Activated CD4-positive, alpha-beta T cell treated with anti-CD3 and anti-CD28 coated beads, Interleukin-2, amount 10 ng/mL, durations not matched to agents 7 days and 5 days (primary cell): ENCODE data around the gene CXCL10. TPM values are rescaled to one million over a fixed set of nuclear protein-coding genes. Genes with fewer than 3 reads are reported as not detected.

Experiments used
- CTCF ChIA-PET: fragments of 350-600 bp; sonication (Branson Sonifier 250); formaldehyde crosslinking; loops from one replicate; lab custom pipeline; 2021; ENCODE audit warnings: antibody characterized with exemption; lab: Charles Lee
- POLR2A ChIA-PET: fragments of 350-600 bp; sonication (Branson Sonifier 250); formaldehyde crosslinking; loops from one replicate; lab custom pipeline; 2021; ENCODE audit warnings: antibody characterized with exemption; lab: Charles Lee
- DNase-seq: peaks from one replicate; pipeline ENCODE4 v3.0.0-alpha.2; 2020
- H3K27ac Mint-ChIP-seq: one replicate; pipeline ENCODE4 v1.8.0; 2021; ENCODE audit warnings: mild to moderate bottlenecking, moderate library complexity, mixed read lengths
- H3K27me3 Mint-ChIP-seq: one replicate; pipeline ENCODE4 v1.8.0; 2021; ENCODE audit warnings: mixed read lengths
- H3K36me3 Mint-ChIP-seq: one replicate; pipeline ENCODE4 v1.8.0; 2021; ENCODE audit warnings: low read depth, mixed read lengths
- H3K4me1 Mint-ChIP-seq: one replicate; pipeline ENCODE4 v1.8.0; 2021; ENCODE audit warnings: mixed read lengths
- H3K4me3 Mint-ChIP-seq: one replicate; pipeline ENCODE4 v1.8.0; 2021; ENCODE audit warnings: mild to moderate bottlenecking, moderate library complexity, mixed read lengths
- H3K9me3 Mint-ChIP-seq: one replicate; pipeline ENCODE4 v1.8.0; 2021; ENCODE audit warnings: mixed read lengths
- total RNA-seq, 2 experiments: library from RNA; stranded (reverse); gene quantifications; one replicate each; pipeline ENCODE4 v1.2.3, GENCODE V29; 2021

Gene CXCL10
- total RNA-seq, 2 experiments from 2014 or later = 0.27 to 0.40 TPM

GRCh38 chr4:76017056-76017686 is 6.1 kb downstream of the CXCL10 start:
- no peak overlapping the region for H3K4me3 Mint-ChIP-seq
- H3K9me3 Mint-ChIP-seq = no peaks in the 10 kb centered on the region
- DNase-seq = no peak
- no peaks in the 10 kb centered on the region for H3K36me3 Mint-ChIP-seq
- peaks cover 6% of the 10 kb centered on the region for H3K27me3 Mint-ChIP-seq
- POLR2A ChIA-PET = interaction anchor here (0.6 kb wide), 1 partner anchor 326 kb away, joined by 3 read pairs; no protein-coding TSS in a partner anchor
- no peak overlapping the region for H3K27ac Mint-ChIP-seq
- H3K4me1 Mint-ChIP-seq = peaks cover 15% of the 10 kb centered on the region
- CTCF ChIA-PET = interaction anchor here (0.8 kb wide), 1 partner anchor 36 kb away, joined by 3 read pairs; no protein-coding TSS in a partner anchor

- POLR2A ChIA-PET = interaction anchor here (0.6 kb wide), 1 partner anchor 325 kb away, joined by 3 read pairs; no protein-coding TSS in a partner anchor
- CTCF ChIA-PET = interaction anchor here (0.8 kb wide), 1 partner anchor 37 kb away, joined by 3 read pairs; no protein-coding TSS in a partner anchor
- Mint-ChIP-seq H3K4me1 (peaks cover 17% of the 10 kb centered on the region), H3K9me3 (no peaks in the 10 kb centered on the region), H3K27ac (no peak overlapping the region), H3K4me3 (no peak overlapping the region), H3K36me3 (no peaks in the 10 kb centered on the region), H3K27me3 (peaks cover 6% of the 10 kb centered on the region)
- DNase-seq = peak; percentile 17
Measured at GRCh38 chr4:76016393-76016792, 6.9 kb downstream of the CXCL10 start.

- POLR2A ChIA-PET = no interaction called here
Measured at GRCh38 chr4:76013540-76013939, 9.8 kb downstream of the CXCL10 start.

GRCh38 chr4:76012388-76012801 is 10.9 kb downstream of the CXCL10 start:
- Mint-ChIP-seq H3K27me3 (peaks cover 18% of the 10 kb centered on the region), H3K36me3 (no peaks in the 10 kb centered on the region), H3K4me1 (peaks cover 16% of the 10 kb centered on the region), H3K27ac (no peak overlapping the region), H3K9me3 (no peaks in the 10 kb centered on the region), H3K4me3 (no peak overlapping the region)
- ChIA-PET POLR2A (no interaction called here), CTCF (interaction anchor here (0.8 to 2.6 kb wide), 3 partner anchors 10 to 22 kb away, joined by 3 to 6 read pairs (median 4); partner anchors contain the start of gene SDAD1)
- no peak for DNase-seq

More at GRCh38 chr4:76013540-76013939, 9.8 kb downstream of the CXCL10 start:
- CTCF ChIA-PET = interaction anchor here (1.2 to 2.6 kb wide), 3 partner anchors 11 to 45 kb away, joined by 3 to 6 read pairs (median 4); no protein-coding TSS in a partner anchor
- Mint-ChIP-seq H3K36me3 (no peaks in the 10 kb centered on the region), H3K27me3 (peaks cover 12% of the 10 kb centered on the region), H3K4me3 (no peak overlapping the region), H3K27ac (no peak overlapping the region), H3K9me3 (no peaks in the 10 kb centered on the region), H3K4me1 (peaks cover 16% of the 10 kb centered on the region)
- DNase-seq = no peak

- H3K27ac Mint-ChIP-seq = no peak overlapping the region
- POLR2A ChIA-PET = no interaction called here
- CTCF ChIA-PET = interaction anchor here (0.8 to 2.6 kb wide), 3 partner anchors 9 to 21 kb away, joined by 3 to 6 read pairs (median 4); partner anchors contain the start of gene SDAD1
- H3K9me3 Mint-ChIP-seq = no peaks in the 10 kb centered on the region
- H3K36me3 Mint-ChIP-seq = no peaks in the 10 kb centered on the region
- peaks cover 16% of the 10 kb centered on the region for H3K4me1 Mint-ChIP-seq
- H3K4me3 Mint-ChIP-seq = no peak overlapping the region
- DNase-seq = no peak
- peaks cover 18% of the 10 kb centered on the region for H3K27me3 Mint-ChIP-seq
Measured at GRCh38 chr4:76011700-76012387, 11.5 kb downstream of the CXCL10 start.

GRCh38 chr4:76011018-76011670 is 12.2 kb downstream of the CXCL10 start:
- CTCF ChIA-PET = interaction anchor here (1.5 kb wide), 1 partner anchor 95 kb away, joined by 3 read pairs; no protein-coding TSS in a partner anchor
- Mint-ChIP-seq H3K4me3 (no peak overlapping the region), H3K4me1 (peaks cover 9% of the 10 kb centered on the region), H3K36me3 (no peaks in the 10 kb centered on the region), H3K27me3 (peaks cover 18% of the 10 kb centered on the region), H3K27ac (no peak overlapping the region), H3K9me3 (no peaks in the 10 kb centered on the region)
- no peak for DNase-seq
- POLR2A ChIA-PET = no interaction called here

DNA sequence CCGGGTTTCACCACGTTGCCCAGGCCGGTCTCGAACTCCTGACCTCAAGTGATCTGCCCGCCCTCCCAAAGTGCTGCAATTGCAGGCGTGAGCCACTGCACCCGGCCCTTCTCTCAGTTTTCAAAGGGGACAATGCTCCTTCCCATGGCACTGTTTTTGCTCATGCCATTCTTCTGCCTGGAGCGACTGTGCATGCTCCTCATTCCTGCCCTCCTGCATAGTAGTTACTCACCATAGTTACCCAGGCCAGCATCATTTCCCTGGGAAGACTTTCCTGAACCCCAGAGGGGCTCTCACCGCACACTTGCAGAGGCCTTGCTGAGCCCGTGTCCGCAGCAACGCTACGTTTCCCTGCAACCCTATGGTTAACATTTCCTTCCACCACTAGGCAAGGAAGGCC is 12.7 kb downstream of the CXCL10 start:
- no peak for DNase-seq
- POLR2A ChIA-PET = no interaction called here
- Mint-ChIP-seq H3K27me3 (peaks cover 18% of the 10 kb centered on the region), H3K4me3 (no peak overlapping the region), H3K36me3 (no peaks in the 10 kb centered on the region), H3K27ac (no peak overlapping the region), H3K4me1 (peaks cover 6% of the 10 kb centered on the region), H3K9me3 (no peaks in the 10 kb centered on the region)
- CTCF ChIA-PET = interaction anchor here (1.0 to 1.5 kb wide), 3 partner anchors 14 to 94 kb away, joined by 3 to 7 read pairs (median 5); no protein-coding TSS in a partner anchor

GRCh38 chr4:76009311-76009710 is 14.0 kb downstream of the CXCL10 start:
- Mint-ChIP-seq H3K36me3 (no peaks in the 10 kb centered on the region), H3K27me3 (peaks cover 16% of the 10 kb centered on the region), H3K27ac (no peak overlapping the region), H3K4me3 (no peak overlapping the region), H3K9me3 (no peaks in the 10 kb centered on the region), H3K4me1 (peaks cover 6% of the 10 kb centered on the region)
- no peak for DNase-seq
- ChIA-PET POLR2A (no interaction called here), CTCF (interaction anchor here (0.6 to 1.5 kb wide), 6 partner anchors 13 to 93 kb away, joined by 3 to 7 read pairs (median 4); no protein-coding TSS in a partner anchor)

DNA sequence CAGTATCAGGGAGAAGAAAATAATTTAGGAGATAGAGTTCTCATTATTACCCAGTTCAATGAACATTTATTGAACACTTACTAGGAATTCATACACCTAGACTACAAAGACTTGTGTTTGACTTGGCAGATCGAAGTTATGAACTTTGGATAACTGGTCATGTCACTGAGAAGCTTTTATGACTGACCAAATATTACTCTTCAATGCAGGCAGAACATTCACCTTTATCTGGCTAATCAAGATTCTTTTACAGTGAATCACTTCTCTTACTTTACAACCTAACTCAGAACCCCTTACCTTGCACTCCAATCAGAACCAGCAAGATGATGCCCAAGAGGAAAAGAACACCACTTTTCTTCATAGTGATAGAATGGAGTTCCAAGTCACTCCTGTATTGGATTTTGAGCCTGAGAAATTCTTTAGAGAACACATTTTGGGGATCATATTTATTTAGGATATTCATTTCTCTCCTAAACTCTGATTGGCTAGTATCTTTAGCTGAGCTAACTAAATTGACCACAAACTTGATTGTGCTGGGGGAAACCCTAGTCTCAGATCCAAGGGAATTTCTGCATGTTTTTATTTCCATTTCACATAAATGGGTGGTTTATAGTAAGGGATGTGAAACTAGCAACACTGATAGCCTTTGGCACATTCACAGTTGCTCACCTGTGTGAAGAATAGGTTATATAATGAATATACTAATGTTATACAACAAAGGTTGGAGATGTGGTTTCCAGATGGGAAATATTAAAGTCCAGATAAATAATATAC is 16.0 kb downstream of the CXCL10 start, which contains the start of gene CXCL9:
Gene CXCL9, minus strand, starts transcription at position 421 of the 774 bp plus-strand sequence. Its CDS starts 60 bp downstream, at position 361.
- Mint-ChIP-seq H3K4me1 (peaks cover 7% of the 10 kb centered on the region), H3K36me3 (no peaks in the 10 kb centered on the region), H3K27ac (no peak within 1 kb of the TSS), H3K4me3 (no peak within 1 kb of the TSS), H3K27me3 (peaks cover 16% of the 10 kb centered on the region), H3K9me3 (no peaks in the 10 kb centered on the region)
- ChIA-PET POLR2A (no interaction called here), CTCF (no interaction called here)
- no peak for DNase-seq

- DNase-seq = no peak
- Mint-ChIP-seq H3K4me3 (no peak overlapping the region), H3K27ac (no peak overlapping the region), H3K36me3 (no peaks in the 10 kb centered on the region), H3K4me1 (peaks cover 8% of the 10 kb centered on the region), H3K27me3 (peaks cover 10% of the 10 kb centered on the region), H3K9me3 (no peaks in the 10 kb centered on the region)
- CTCF ChIA-PET = interaction anchor here (1.1 to 1.6 kb wide), 2 partner anchors 10 to 59 kb away, joined by 4 to 6 read pairs; no protein-coding TSS in a partner anchor
- POLR2A ChIA-PET = no interaction called here
Measured at GRCh38 chr4:76003620-76004019, 19.7 kb downstream of the CXCL10 start.

DNA sequence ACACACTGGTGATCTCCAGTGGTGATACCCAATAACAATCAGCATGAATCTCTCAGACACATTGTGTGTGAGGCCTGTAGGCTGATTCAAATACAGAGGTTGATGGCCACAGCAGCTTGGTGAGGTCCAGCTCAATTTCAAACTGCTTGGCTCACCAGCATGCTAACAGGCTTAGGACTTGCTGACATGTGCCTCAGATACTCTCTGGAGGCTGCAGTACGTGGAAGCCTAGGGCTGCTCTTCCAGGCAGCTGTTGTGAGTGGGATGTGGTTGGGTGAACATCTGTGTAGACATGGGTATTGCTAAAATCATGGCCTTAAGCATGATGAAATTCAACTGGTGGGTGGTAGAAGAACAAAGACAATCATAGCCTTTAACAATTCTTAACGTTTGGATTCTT is 20.3 kb downstream of the CXCL10 start:
- POLR2A ChIA-PET = no interaction called here
- no peak for DNase-seq
- CTCF ChIA-PET = interaction anchor here (1.1 to 1.6 kb wide), 2 partner anchors 10 to 59 kb away, joined by 4 to 6 read pairs; no protein-coding TSS in a partner anchor
- no peaks in the 10 kb centered on the region for H3K36me3 Mint-ChIP-seq
- H3K4me3 Mint-ChIP-seq = no peak overlapping the region
- no peak overlapping the region for H3K27ac Mint-ChIP-seq
- peaks cover 8% of the 10 kb centered on the region for H3K4me1 Mint-ChIP-seq
- peaks cover 4% of the 10 kb centered on the region for H3K27me3 Mint-ChIP-seq
- H3K9me3 Mint-ChIP-seq = no peaks in the 10 kb centered on the region
